ENCODE results near the gene MYT1.

The MYT1 gene

GRCh38 chr20:64242003-64242796 is 77.9 kb downstream of the MYT1 start:
- no peak for TF ChIP-seq SPI1 (IDR thresholded peaks at IDR 0.05; ENCODE audit: borderline replicate concordance, low read depth)
- no peak for TF ChIP-seq POLR2AphosphoS5 (IDR thresholded peaks at IDR 0.05; ENCODE audit: low read depth)
- TF ChIP-seq GABPA (IDR thresholded peaks at IDR 0.05; ENCODE audit: low read depth), result no peak
- no peak for TF ChIP-seq CTCF (IDR thresholded peaks at IDR 0.05; ENCODE audit: insufficient read depth, low read length)
- no peak for TF ChIP-seq REST (IDR thresholded peaks at IDR 0.05; ENCODE audit: insufficient replicate concordance, low read depth)
- no peak overlapping the region for H3K4me3 ChIP-seq (replicated peaks; ENCODE audit: insufficient read depth, low read length)

GRCh38 chr20:64242797-64243475 is 78.7 kb downstream of the MYT1 start:
- Histone ChIP-seq H3K4me3 (replicated peaks; ENCODE audit: insufficient read depth, low read length) (no peak overlapping the region), H3K27ac (replicated peaks) (no peak overlapping the region), H3K27me3 (ENCODE audit: insufficient read depth, poor library complexity, severe bottlenecking) (no peaks in the 10 kb centered on the region)
- no peak for DNase-seq (ENCODE audit: low read depth in 1 of 2, low spot score in 1 of 2)
- no peak for TF ChIP-seq REST (IDR thresholded peaks at IDR 0.05; ENCODE audit: insufficient replicate concordance, low read depth)
- TF ChIP-seq POLR2AphosphoS5 (IDR thresholded peaks at IDR 0.05; ENCODE audit: low read depth), result no peak
- no peak for TF ChIP-seq CTCF (IDR thresholded peaks at IDR 0.05; ENCODE audit: insufficient read depth, low read length)
- no peak for TF ChIP-seq SPI1 (IDR thresholded peaks at IDR 0.05; ENCODE audit: borderline replicate concordance, low read depth)
- TF ChIP-seq GABPA (IDR thresholded peaks at IDR 0.05; ENCODE audit: low read depth), result no peak

More at GRCh38 chr20:64242003-64242796, 77.9 kb downstream of the MYT1 start:
- Histone ChIP-seq H3K27ac (replicated peaks) (no peak overlapping the region), H3K27me3 (ENCODE audit: insufficient read depth, poor library complexity, severe bottlenecking) (no peaks in the 10 kb centered on the region)
- DNase-seq (ENCODE audit: low read depth in 1 of 2, low spot score in 1 of 2), result no peak

GRCh38 chr20:64244281-64244805 is 80.1 kb downstream of the MYT1 start:
- TF ChIP-seq POLR2AphosphoS5 (IDR thresholded peaks at IDR 0.05; ENCODE audit: low read depth) (no peak), REST (IDR thresholded peaks at IDR 0.05; ENCODE audit: insufficient replicate concordance, low read depth) (no peak), CTCF (IDR thresholded peaks at IDR 0.05; ENCODE audit: insufficient read depth, low read length) (no peak), GABPA (IDR thresholded peaks at IDR 0.05; ENCODE audit: low read depth) (no peak), SPI1 (IDR thresholded peaks at IDR 0.05; ENCODE audit: borderline replicate concordance, low read depth) (no peak)
- no peak for DNase-seq (ENCODE audit: low read depth in 1 of 2, low spot score in 1 of 2)
- H3K4me3 ChIP-seq (replicated peaks; ENCODE audit: insufficient read depth, low read length), result no peak overlapping the region
- H3K27me3 ChIP-seq (ENCODE audit: insufficient read depth, poor library complexity, severe bottlenecking), result no peaks in the 10 kb centered on the region
- H3K27ac ChIP-seq (replicated peaks), result no peak overlapping the region
